Measurements from ENCODE around the gene TNPO2. TPM values are rescaled to one million over a fixed set of nuclear protein-coding genes. Genes with fewer than 3 reads are reported as not detected.

The TNPO2 gene
- total and polyA plus RNA-seq, 2 of the 13 experiments (the other 11 are each of a cell fraction or from before 2014, with no cell fraction given) = 31.7 to 61.0 TPM

DNA sequence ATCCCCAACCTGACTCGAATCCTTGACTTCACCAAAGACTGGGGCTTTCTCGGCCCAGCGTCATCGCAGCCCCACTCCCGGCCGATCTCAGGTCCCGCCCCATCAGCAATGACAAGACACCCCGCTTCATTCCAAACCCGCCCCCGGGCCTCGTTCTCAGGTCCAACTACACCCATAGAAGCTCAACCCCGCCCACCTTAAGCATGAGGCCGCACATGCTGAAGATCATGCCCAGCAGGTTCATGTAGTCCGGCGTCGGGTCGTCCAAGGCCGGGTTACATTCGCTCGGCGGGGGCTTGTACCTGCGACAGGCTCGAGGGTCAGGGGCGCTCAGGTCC lies 54.8 kb downstream of the TNPO2 start (continued):
- TF ChIP-seq ZSCAN20 (CRISPR knock-in tag; IDR thresholded peaks at IDR 0.05; ENCODE audit: borderline replicate concordance) (no peak), FOXO1 (CRISPR knock-in tag; IDR thresholded peaks at IDR 0.05) (no peak), ZNF850 (CRISPR knock-in tag; conservative IDR thresholded peaks at IDR 0.05) (no peak), ZFAT (CRISPR knock-in tag; conservative IDR thresholded peaks at IDR 0.05) (no peak), ZNF274 (CRISPR knock-in tag; IDR thresholded peaks at IDR 0.05) (peak; percentile 38; the same call in 1 of the 2 replicates), MAFF (IDR thresholded peaks at IDR 0.05; ENCODE audit: low read depth, low read length) (no peak), ZNF891 (CRISPR knock-in tag; IDR thresholded peaks at IDR 0.05) (peak; percentile 48; the same call in 1 of the 2 replicates), SYNCRIP (IDR thresholded peaks at IDR 0.05; ENCODE audit: insufficient read depth, low read depth, low read length) (no peak), ZNF841 (CRISPR knock-in tag; IDR thresholded peaks at IDR 0.05; ENCODE audit: borderline replicate concordance) (peak; percentile 44; the same call in 1 of the 2 replicates), ZNF350 (CRISPR knock-in tag; IDR thresholded peaks at IDR 0.05; ENCODE audit: borderline replicate concordance, low read depth) (no peak), GATAD1 (CRISPR knock-in tag; IDR thresholded peaks at IDR 0.05) (no peak), RNF2 (conservative IDR thresholded peaks at IDR 0.05; ENCODE audit: low read depth) (peak; percentile 79; the same call in 1 of the 2 replicates), TMF1 (CRISPR knock-in tag; IDR thresholded peaks at IDR 0.05; ENCODE audit: low read depth) (no peak), NR2C2 (CRISPR knock-in tag; IDR thresholded peaks at IDR 0.05; ENCODE audit: borderline replicate concordance) (no peak), ZNF562 (CRISPR knock-in tag; IDR thresholded peaks at IDR 0.05; ENCODE audit: borderline replicate concordance) (no peak), SAP130 (CRISPR knock-in tag; IDR thresholded peaks at IDR 0.05; ENCODE audit: low read depth) (no peak), JARID2 (CRISPR knock-in tag; IDR thresholded peaks at IDR 0.05; ENCODE audit: insufficient replicate concordance) (no peak), FOXK2 (IDR thresholded peaks at IDR 0.05) (no peak), CEBPG (CRISPR knock-in tag; IDR thresholded peaks at IDR 0.05) (no peak), NRL (CRISPR knock-in tag; IDR thresholded peaks at IDR 0.05; ENCODE audit: borderline replicate concordance) (peak; percentile 69; the same call in 1 of the 2 replicates), ZNF547 (CRISPR knock-in tag; IDR thresholded peaks at IDR 0.05) (peak; percentile 5; the same call in 1 of the 2 replicates), ZNF761 (CRISPR knock-in tag; conservative IDR thresholded peaks at IDR 0.05) (0 out of 2 replicates have a peak, but pooled peaks have one; percentile 25), CC2D1A (CRISPR knock-in tag; IDR thresholded peaks at IDR 0.05) (no peak)
- TF ChIP-seq, protein P1, sequence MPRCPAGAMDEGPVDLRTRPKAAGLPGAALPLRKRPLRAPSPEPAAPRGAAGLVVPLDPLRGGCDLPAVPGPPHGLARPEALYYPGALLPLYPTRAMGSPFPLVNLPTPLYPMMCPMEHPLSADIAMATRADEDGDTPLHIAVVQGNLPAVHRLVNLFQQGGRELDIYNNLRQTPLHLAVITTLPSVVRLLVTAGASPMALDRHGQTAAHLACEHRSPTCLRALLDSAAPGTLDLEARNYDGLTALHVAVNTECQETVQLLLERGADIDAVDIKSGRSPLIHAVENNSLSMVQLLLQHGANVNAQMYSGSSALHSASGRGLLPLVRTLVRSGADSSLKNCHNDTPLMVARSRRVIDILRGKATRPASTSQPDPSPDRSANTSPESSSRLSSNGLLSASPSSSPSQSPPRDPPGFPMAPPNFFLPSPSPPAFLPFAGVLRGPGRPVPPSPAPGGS (CRISPR knock-in tag; IDR thresholded peaks at IDR 0.05) = no peak
- TF ChIP-seq, protein P2, sequence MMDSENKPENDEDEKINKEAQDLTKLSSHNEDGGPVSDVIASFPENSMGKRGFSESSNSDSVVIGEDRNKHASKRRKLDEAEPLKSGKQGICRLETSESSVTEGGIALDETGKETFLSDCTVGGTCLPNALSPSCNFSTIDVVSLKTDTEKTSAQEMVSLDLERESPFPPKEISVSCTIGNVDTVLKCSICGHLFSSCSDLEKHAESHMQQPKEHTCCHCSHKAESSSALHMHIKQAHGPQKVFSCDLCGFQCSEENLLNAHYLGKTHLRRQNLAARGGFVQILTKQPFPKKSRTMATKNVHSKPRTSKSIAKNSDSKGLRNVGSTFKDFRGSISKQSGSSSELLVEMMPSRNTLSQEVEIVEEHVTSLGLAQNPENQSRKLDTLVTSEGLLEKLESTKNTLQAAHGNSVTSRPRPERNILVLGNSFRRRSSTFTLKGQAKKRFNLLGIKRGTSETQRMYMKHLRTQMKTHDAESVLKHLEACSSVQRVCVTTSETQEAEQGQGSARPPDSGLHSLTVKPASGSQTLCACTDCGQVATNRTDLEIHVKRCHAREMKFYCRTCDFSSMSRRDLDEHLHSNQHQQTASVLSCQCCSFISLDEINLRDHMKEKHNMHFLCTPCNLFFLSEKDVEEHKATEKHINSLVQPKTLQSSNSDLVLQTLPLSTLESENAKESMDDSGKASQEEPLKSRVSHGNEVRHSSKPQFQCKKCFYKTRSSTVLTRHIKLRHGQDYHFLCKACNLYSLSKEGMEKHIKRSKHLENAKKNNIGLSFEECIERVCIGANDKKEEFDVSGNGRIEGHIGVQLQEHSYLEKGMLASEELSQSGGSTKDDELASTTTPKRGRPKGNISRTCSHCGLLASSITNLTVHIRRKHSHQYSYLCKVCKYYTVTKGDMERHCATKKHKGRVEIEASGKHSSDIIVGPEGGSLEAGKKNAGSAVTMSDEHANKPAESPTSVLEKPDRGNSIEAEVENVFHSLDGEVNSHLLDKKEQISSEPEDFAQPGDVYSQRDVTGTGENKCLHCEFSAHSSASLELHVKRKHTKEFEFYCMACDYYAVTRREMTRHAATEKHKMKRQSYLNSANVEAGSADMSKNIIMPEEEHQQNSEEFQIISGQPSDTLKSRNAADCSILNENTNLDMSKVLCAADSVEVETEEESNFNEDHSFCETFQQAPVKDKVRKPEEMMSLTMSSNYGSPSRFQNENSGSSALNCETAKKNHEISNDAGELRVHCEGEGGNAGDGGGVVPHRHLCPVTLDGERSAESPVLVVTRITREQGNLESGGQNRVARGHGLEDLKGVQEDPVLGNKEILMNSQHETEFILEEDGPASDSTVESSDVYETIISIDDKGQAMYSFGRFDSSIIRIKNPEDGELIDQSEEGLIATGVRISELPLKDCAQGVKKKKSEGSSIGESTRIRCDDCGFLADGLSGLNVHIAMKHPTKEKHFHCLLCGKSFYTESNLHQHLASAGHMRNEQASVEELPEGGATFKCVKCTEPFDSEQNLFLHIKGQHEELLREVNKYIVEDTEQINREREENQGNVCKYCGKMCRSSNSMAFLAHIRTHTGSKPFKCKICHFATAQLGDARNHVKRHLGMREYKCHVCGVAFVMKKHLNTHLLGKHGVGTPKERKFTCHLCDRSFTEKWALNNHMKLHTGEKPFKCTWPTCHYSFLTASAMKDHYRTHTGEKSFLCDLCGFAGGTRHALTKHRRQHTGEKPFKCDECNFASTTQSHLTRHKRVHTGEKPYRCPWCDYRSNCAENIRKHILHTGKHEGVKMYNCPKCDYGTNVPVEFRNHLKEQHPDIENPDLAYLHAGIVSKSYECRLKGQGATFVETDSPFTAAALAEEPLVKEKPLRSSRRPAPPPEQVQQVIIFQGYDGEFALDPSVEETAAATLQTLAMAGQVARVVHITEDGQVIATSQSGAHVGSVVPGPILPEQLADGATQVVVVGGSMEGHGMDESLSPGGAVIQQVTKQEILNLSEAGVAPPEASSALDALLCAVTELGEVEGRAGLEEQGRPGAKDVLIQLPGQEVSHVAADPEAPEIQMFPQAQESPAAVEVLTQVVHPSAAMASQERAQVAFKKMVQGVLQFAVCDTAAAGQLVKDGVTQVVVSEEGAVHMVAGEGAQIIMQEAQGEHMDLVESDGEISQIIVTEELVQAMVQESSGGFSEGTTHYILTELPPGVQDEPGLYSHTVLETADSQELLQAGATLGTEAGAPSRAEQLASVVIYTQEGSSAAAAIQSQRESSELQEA (CRISPR knock-in tag; IDR thresholded peaks at IDR 0.05; ENCODE audit: not compliant biosample characterization) = peak; percentile 29
